Tibial artery (tissue), 4 donors: ENCODE measurements around the gene URGCP.

Source experiments
- DNase-seq, 2 donors: peaks; one replicate each; pipeline ENCODE4 v3.0.0-alpha.2; 2019
- H3K27ac ChIP-seq, 2 donors: fragments of 200-600 bp; sonication (generic) in 1 of 2; 1 replicate in 1 of 2; 2 replicates in 1 of 2; pipeline ENCODE4 v1.5.1; 2018 to 2019; ENCODE audit warnings: mild to moderate bottlenecking in 1 of 2
- H3K27me3 ChIP-seq, 2 donors: fragments of 200-600 bp; sonication (generic) in 1 of 2; one replicate each; pipeline versions ENCODE4 v1.5.1 to v1.6.0; 2016 to 2019
- H3K36me3 ChIP-seq, 3 donors: fragments of 200-600 bp; sonication (generic) in 2 of 3; one replicate each; pipeline ENCODE4 v1.5.1; 2016 to 2019; ENCODE audit warnings: mild to moderate bottlenecking in 2 of 3
- H3K4me1 ChIP-seq, 4 donors: fragments of 200-600 bp; sonication (generic) in 2 of 4; 1 replicate in 3 of 4; 2 replicates in 1 of 4; pipeline ENCODE4 v1.5.1; 2016 to 2019
- H3K4me3 ChIP-seq, 2 donors: fragments of 200-600 bp; sonication (generic) in 1 of 2; 1 replicate in 1 of 2; 2 replicates in 1 of 2; pipeline ENCODE4 v1.5.1; 2018 to 2019; ENCODE audit warnings: mild to moderate bottlenecking in 2 of 2
- H3K9me3 ChIP-seq, 3 donors: fragments of 200-600 bp; sonication (generic) in 1 of 3; one replicate each; pipeline ENCODE4 v1.5.1; 2016 to 2019
- intact Hi-C: fragments of 100-400 bp; cut with DNase I; formaldehyde crosslinking; loops from one replicate; pipeline ENCODE4 v1.15.0; 2023; ENCODE audit warnings: low total_unique reads
- TF ChIP-seq, protein P1 (sequence below), 2 experiments: fragments of 200-600 bp in 1 of 2; fragments of 450-650 bp in 1 of 2; IDR thresholded peaks; one replicate each; pipeline ENCODE4 v1.5.1; 2017 to 2019; ENCODE audit warnings: antibody characterized with exemption in 2 of 2, mild to moderate bottlenecking in 1 of 2, moderate library complexity in 1 of 2

The URGCP gene

DNA sequence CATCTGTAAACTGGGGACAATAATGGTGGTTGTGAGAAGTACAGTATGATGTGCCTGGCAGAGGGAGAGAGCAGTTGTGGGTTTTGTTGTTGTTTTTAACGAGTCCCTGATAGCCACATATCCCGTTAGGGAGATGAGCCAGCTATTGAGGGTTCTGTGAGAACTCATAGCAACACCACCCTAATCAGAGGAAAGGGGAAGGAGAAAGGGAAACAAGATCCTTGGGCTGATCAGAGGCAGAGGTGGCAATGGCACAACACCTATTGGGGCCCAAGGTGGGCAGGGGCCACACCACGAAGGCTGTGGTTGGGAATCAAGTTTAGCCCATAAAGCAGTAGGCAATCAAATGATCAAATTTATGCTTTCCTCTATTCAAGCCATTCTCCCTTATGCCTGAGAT lies 35.3 kb downstream of the URGCP start:
- no peak for DNase-seq
- intact Hi-C loops, result loop anchor here (5.0 kb wide), 2 partner anchors 36 to 56 kb away; partner anchors contain the start of genes UBE2D4 and URGCP
- peaks cover 0 to 47% (median 34%) of the 10 kb centered on the region in 4 donors for H3K4me1 ChIP-seq
- H3K27ac ChIP-seq, result peak overlapping the region; percentile 88 to 95
- H3K27me3 ChIP-seq, result no peaks in the 10 kb centered on the region
- H3K9me3 ChIP-seq, result no peaks in the 10 kb centered on the region
- no peak overlapping the region for H3K4me3 ChIP-seq
- peaks cover 20 to 35% (median 28%) of the 10 kb centered on the region in 3 donors for H3K36me3 ChIP-seq
- TF ChIP-seq, protein P1, sequence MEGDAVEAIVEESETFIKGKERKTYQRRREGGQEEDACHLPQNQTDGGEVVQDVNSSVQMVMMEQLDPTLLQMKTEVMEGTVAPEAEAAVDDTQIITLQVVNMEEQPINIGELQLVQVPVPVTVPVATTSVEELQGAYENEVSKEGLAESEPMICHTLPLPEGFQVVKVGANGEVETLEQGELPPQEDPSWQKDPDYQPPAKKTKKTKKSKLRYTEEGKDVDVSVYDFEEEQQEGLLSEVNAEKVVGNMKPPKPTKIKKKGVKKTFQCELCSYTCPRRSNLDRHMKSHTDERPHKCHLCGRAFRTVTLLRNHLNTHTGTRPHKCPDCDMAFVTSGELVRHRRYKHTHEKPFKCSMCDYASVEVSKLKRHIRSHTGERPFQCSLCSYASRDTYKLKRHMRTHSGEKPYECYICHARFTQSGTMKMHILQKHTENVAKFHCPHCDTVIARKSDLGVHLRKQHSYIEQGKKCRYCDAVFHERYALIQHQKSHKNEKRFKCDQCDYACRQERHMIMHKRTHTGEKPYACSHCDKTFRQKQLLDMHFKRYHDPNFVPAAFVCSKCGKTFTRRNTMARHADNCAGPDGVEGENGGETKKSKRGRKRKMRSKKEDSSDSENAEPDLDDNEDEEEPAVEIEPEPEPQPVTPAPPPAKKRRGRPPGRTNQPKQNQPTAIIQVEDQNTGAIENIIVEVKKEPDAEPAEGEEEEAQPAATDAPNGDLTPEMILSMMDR (IDR thresholded peaks at IDR 0.05), result no peak

DNA sequence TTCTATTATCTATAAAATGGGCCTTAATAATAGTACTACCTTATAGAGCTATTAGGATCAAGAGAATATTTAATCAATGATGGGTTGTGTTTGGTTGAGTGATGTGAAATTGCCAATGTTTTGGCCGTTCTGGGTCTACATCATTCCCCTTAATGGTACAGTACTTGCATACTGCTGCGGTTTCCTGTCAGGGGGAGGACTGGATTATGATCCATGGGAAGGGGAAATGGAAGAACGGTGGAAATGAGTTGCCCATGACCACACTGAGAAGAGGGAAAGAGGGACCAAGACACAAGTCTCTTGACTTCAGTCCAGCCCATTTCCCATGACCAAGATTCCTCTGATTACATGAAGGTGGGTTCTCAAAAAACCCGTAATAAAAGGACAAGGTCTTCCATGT lies 36.1 kb downstream of the URGCP start:
- no peaks in the 10 kb centered on the region for H3K27me3 ChIP-seq
- intact Hi-C loops, result loop anchor here (5.0 kb wide), 2 partner anchors 37 to 57 kb away; partner anchors contain the start of genes UBE2D4 and URGCP

DNA sequence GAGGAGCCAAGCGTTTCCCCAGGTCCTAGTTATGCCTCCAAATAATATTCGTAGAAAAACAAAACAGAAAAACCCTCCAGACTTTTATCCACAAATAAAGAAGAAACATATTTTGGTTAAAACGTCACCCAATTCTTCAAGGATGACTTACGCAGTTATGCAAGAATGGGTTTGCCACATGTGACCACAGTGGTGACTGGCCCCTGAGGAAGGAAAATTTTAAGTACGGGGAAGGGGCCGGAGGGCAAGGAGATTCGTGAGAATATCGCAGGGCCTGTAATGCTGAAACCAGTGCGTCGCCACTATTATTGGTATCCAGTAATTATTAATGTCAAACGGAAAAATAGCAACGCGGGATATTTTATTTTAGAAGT lies 36.5 kb downstream of the URGCP start:
- H3K9me3 ChIP-seq, result no peaks in the 10 kb centered on the region

More for the DNA sequence above, 36.1 kb downstream of the URGCP start:
- TF ChIP-seq, protein P1 (IDR thresholded peaks at IDR 0.05), result no peak
- Histone ChIP-seq H3K4me1 (peaks cover 0 to 47% (median 34%) of the 10 kb centered on the region in 4 donors), H3K4me3 (peak overlapping the region; percentile 93 to 98), H3K36me3 (peaks cover 19 to 35% (median 28%) of the 10 kb centered on the region in 3 donors), H3K9me3 (no peaks in the 10 kb centered on the region), H3K27ac (peak overlapping the region; percentile 88 to 95)
- no peak for DNase-seq

DNA sequence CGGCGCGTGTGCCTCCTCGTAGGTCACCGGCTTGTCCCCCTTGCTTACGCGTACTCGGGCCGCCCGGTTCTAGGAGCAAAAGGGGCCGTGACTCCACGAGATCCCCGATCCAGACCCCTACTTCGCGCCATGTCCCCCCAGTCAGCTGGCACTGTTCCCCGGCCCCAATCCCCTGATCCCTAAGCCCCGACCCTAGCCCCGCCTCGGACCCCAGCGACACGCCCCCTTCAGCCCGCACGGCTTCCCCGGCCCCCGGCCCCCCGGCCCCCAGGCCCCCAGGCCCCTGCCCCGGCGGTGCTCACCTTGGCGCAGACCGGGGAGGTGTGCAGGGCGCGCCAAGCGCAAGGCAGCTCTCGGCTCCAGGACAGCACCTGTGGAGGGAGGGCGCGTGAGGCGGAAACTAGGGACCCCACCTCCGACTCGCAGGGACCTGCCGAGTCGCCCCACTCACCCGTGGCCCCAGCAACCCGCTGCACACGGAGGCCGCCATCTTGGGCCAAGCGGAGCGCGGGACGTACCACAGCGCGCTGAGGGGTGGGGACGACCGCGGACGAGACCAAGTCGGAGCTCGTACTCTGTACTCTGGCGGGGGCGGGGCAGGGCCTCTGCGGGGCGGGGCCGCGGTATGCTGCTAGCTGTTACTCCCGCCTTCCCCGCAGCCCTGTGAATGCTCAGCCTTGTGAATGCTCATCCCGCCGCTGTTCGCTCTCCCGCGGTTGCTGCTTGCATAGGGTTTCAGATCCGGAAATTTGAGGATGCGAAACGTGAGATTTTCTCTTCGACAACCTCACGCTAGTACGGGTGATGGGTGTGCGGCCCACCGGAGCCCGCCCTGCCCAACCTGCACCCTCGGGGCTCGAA lies 37.2 kb downstream of the URGCP start, which contains the start of gene MRPS24:
MRPS24 (minus strand) TSS at position 512 of the 861 bp plus-strand sequence; CDS start at position 490, 22 bp downstream.
- TF ChIP-seq, protein P1 (IDR thresholded peaks at IDR 0.05), result no peak
- Histone ChIP-seq H3K4me1 (peaks cover 0 to 47% (median 34%) of the 10 kb centered on the region in 4 donors), H3K27ac (peak within 1 kb of the TSS; percentile 88 to 95), H3K4me3 (peak within 1 kb of the TSS; percentile 93 to 98), H3K36me3 (peaks cover 19 to 30% (median 24%) of the 10 kb centered on the region in 3 donors), H3K9me3 (no peaks in the 10 kb centered on the region), H3K27me3 (no peaks in the 10 kb centered on the region)
- intact Hi-C loops, result no loop called here
- peak; percentile 96 to 98 for DNase-seq

More for the DNA sequence above, 36.5 kb downstream of the URGCP start:
- H3K27me3 ChIP-seq, result no peaks in the 10 kb centered on the region
- TF ChIP-seq, protein P1 (IDR thresholded peaks at IDR 0.05), result no peak
- H3K36me3 ChIP-seq, result peaks cover 23 to 35% (median 24%) of the 10 kb centered on the region in 3 donors
- intact Hi-C loops, result loop anchor here (5.0 kb wide), 2 partner anchors 37 to 57 kb away; partner anchors contain the start of genes UBE2D4 and URGCP
- H3K4me1 ChIP-seq, result peaks cover 0 to 47% (median 34%) of the 10 kb centered on the region in 4 donors
- peak overlapping the region; percentile 93 to 98 for H3K4me3 ChIP-seq
- peak; percentile 52 to 80 for DNase-seq
- peak overlapping the region; percentile 88 to 95 for H3K27ac ChIP-seq

DNA sequence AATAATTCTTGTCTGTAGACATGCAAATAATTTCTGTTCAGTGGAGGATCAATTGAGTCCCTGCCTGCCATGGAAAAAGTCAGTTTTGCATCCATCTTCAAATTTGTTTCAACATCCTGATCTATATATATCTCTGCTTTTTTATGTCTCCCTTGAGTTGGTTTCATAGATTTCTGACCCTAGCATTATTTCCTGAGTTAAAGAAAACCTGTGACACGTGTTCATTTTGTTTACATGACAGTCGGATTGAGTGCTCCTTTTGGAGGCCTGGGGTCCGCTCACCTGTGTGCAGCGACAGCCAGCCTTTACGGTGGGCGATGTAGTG lies 37.8 kb downstream of the URGCP start:
- Histone ChIP-seq H3K4me1 (peaks cover 0 to 46% (median 34%) of the 10 kb centered on the region in 4 donors), H3K4me3 (peak overlapping the region; percentile 93 to 98), H3K9me3 (no peaks in the 10 kb centered on the region), H3K27me3 (no peaks in the 10 kb centered on the region), H3K36me3 (peaks cover 19 to 30% (median 24%) of the 10 kb centered on the region in 3 donors), H3K27ac (peak overlapping the region; percentile 88 to 95)
- TF ChIP-seq, protein P1 (IDR thresholded peaks at IDR 0.05), result no peak
- no peak for DNase-seq
- intact Hi-C loops, result no loop called here
